GM19025 (cell line): Measurements from ENCODE around the gene CEP135.
A peak's percentile ranks its signal among the peaks of the same experiment; 100 is the strongest.
"Not testable (repeated sequence)": the region's sequence is repeated elsewhere in the genome, so short reads cannot be mapped to it uniquely, and the experiment has no call there.

Experiments used
- ATAC-seq: cut with Tn5 transposase; IDR thresholded peaks from one replicate; pipeline ENCODE4 v1.9.1; 2021; ENCODE audit warnings: mild to moderate bottlenecking, low read depth, moderate library complexity; ENCODE audit not compliant: unreplicated experiment

Gene CEP135, protein sequence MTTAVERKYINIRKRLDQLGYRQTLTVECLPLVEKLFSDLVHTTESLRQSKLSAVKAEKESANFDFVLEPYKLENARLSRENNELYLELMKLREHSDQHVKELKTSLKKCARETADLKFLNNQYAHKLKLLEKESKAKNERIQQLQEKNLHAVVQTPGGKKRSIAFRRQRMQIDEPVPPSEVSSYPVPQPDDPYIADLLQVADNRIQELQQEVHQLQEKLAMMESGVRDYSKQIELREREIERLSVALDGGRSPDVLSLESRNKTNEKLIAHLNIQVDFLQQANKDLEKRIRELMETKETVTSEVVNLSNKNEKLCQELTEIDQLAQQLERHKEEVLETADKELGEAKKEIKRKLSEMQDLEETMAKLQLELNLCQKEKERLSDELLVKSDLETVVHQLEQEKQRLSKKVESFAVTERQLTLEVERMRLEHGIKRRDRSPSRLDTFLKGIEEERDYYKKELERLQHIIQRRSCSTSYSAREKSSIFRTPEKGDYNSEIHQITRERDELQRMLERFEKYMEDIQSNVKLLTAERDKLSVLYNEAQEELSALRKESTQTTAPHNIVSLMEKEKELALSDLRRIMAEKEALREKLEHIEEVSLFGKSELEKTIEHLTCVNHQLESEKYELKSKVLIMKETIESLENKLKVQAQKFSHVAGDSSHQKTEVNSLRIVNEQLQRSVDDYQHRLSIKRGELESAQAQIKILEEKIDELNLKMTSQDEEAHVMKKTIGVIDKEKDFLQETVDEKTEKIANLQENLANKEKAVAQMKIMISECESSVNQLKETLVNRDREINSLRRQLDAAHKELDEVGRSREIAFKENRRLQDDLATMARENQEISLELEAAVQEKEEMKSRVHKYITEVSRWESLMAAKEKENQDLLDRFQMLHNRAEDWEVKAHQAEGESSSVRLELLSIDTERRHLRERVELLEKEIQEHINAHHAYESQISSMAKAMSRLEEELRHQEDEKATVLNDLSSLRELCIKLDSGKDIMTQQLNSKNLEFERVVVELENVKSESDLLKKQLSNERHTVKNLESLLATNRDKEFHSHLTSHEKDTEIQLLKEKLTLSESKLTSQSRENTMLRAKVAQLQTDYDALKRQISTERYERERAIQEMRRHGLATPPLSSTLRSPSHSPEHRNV

DNA sequence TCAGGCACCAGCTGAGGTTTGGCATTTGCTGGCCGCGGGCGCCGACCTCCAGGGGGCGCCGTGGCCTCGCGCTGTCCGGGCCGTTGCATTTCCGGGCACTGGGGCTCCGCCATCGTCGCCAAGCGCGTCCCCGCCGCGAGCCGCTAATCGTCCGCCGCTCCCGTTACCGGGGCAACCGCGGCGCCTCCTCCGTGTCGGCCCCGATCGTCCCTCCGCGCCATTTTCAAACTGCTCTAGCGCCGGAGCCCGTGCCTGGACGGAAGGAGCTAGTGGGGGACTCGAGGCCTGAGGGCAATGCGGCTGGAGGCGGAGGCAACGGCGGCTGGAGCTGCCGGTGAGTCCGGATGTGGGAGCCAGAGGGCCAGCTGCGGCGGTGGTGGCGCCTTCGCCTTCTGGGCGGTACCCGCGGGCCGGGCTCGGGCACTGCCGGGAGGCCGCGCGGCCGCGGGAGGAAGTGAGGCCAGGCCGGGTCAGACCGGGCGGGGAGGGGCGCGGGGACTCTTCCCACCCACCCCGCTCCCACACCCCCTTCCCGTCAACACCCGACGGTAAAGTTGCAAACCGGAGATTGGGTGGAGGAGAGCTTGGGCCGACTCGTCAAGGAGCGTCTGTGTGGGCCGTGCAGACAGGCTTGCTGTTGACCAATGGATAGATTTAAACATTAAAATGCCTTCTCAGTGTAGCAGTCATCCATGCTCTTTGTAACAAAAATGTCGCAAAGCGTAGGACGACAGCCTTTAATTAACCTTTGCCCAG, at the start of gene CEP135:
CEP135 (plus strand) TSS at position 220 of the 756 bp plus-strand sequence. CDS start 3,186 bp downstream, outside the sequence.
- peak; percentile 74 for ATAC-seq

DNA sequence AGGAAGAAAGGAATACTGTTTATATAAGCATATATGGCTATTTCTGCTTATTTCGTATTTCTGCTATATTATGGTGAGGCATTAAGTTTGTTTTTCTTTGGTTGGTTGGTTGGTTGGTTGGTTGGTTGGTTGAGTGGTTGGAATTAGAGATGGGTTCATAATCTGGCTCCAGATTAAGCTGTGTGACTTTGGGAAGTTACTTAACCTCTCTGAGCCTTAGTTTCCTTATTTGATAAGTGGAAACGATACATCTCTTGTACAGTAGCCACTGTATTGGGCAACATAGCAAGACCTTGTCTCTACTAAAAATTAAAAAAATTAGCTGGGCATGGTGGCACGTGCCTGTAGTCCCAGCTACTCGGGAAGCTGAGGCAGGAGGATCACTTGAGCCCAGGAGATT, 46.1 kb upstream of the CEP135 start:
- no peak for ATAC-seq

DNA sequence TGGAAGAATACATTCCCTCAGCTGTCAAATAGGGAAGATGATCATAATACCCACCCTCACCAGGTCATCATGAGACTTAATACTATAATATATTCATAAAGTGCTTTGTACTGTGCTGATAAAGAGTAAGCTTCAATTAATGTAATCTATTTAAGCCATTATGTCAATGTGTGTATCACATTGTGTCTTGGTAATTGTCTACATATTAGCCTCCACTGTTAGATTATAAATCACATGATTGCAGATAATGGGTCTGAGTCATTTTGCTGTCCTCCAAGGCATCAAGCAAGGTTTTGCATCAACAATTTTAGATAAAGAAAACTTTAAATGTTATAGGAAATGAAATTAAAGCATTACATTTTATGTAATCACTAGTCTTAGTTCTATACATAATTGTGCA, 45.2 kb upstream of the CEP135 start:
- ATAC-seq, result no peak

DNA sequence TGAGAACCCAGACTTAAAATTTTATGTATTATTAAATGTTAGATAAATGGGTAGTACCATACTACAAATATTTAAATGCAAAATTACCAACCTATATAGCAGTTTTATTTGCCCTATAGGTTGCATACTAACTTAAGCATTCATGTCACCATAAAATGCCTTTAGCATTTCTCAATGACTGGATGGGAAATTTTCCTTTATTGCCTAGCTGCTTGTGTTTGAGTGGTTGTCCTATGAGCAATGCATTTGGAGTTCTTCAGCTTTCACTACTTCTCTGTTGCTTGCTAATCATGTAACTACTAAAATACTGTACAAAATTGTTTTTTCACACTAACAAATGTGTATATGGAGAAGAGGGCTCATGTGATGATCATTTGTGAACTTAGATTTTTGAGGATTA, 44.2 kb upstream of the CEP135 start:
- no peak for ATAC-seq

DNA sequence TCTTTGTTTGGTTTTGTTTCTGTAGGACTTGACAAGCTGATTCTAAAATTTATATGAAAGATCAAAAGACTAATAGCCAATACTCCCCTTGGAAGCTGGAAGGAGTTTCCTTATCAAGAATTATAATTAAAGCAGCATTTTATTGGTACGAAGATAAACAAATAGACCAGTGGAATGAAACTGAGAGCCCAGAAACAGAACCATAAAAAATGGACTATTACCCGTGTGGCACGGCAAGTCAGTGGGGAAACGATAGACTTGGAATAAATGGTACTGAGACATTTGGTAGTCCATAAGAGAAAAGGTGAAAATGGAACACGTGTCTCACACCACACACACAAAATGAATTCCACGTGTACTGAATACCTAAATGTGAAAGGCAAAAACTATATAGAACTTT, 42.4 kb upstream of the CEP135 start:
- no peak for ATAC-seq

DNA sequence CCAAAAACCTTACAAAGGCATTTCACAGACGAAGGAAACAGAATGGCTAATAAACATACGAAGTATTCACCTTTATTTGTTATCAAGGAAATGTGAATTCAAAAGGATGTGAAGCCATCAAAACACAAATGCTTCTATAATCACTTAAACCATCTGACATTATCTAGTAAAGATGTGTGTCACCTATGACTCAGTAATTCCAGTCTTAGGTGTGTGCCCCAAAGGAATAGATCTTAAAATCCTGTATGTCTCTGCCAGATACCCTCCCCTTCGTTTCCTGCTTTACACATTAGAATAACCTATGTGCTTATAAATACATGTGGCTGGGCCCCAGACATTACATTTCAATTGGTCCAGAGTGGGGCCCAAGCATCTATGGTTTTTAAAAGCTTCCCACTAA, 41.8 kb upstream of the CEP135 start:
- ATAC-seq, result no peak

DNA sequence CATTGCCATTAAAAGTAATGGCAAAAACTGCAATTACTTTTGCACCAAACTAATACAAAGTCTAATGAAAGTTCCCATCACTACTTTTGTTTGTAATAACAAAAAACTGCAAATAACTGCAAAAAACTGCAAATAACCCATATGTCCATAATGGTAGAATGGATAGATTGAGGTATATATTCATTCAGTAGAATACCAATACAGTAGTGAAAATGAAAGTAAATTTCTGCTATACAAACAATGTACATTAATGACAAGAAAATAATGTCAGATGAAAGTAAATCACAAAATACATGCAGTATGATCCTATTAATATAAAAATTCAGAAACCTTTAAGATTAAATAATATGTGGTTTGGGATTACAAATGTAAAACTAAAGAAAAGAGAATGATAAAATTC, 41.3 kb upstream of the CEP135 start:
- ATAC-seq, result no peak

DNA sequence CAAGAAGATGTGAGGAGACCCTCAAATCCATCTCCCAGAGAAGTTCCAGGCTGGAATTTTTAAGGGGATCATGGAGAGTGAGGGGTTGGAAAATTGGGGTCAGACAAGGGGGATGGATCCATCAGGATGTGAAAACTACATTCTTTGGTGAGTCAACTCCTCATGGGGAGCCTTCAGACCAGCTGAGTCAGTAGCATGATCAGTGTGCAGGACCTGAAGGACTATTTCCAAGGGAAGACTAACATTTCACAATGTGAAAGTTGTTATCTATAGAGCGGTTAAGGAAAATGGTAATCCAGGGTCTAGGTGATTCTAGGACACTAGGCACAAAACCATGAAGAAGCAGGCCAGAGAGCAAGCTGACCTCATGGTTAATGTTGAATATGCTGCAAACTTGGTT, 38.6 kb upstream of the CEP135 start:
- no peak for ATAC-seq

DNA sequence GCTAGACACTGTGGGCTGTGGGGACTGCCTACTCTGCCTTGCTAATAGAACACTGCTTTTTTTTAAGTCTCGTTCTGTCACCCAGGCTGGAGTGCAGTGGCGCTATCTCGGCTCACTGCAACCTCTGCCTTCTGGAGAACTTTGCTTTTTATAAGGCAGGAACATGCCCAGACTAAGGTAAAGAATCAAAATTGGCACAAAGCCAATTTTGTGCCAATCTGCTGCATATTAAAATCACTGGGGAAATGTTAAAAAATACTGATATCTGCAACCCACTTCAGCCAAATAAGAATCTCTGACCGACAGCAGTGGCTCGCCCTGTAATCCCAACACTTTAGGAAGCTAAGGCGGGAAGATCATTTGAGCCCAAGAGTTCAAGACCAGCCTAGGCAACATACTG, 36.5 kb upstream of the CEP135 start:
- no peak for ATAC-seq

DNA sequence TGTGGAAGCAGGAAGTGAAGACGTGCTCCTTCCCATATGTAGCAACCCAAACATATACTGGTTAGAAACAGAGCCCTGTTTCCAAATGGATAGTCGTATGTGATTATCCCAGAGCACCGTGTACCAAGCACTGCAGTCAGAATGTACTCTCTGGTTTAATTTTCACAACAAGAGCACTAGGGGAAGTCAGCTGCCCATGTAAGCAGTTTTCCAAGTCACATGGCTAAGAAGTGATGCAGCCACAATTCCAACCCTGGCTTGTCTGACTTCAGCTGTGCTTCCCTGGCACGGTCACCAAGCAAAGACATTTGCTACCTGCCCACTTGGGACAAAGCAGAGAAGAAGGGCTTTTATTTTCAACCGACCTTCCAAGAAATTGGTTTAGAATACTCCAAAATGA, 28.2 kb upstream of the CEP135 start:
- no peak for ATAC-seq

DNA sequence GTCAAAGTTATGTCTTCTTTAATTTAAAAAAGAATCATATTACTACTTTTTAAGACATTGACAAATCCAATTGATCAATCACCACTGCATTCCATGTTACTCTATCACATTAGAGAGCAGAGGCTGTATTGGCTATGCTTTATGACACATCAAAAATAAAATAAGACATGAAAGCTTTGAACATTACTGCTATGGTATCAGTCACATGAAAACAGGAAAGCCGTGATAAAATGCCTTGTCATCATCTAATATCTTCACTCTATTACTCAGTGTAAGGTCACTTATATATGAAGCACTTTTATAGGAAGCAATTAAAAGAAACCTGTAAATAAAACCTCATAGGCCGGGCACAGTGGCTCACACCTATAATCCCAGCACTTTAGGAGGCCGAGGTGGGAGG, 27.7 kb upstream of the CEP135 start:
- ATAC-seq, result no peak

DNA sequence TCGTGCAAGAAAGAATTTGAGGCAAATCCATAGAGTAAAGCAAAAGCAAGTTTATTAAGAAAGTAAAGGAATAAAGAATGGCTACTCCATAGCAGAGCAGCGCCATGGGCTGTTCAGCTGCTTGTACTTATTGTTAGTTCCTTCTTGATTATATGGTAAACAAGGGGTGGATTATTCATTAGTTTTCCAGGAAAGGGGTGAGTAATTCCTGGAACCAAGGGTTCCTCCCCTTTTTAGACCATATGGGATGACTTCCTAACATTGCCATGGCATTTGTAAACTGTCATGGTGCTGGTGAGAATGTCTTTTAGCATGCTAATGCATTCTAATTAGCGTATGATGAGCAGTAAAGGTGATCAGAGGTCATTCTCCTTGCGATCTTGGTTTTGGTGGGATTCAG, 23.5 kb upstream of the CEP135 start:
- no peak for ATAC-seq

DNA sequence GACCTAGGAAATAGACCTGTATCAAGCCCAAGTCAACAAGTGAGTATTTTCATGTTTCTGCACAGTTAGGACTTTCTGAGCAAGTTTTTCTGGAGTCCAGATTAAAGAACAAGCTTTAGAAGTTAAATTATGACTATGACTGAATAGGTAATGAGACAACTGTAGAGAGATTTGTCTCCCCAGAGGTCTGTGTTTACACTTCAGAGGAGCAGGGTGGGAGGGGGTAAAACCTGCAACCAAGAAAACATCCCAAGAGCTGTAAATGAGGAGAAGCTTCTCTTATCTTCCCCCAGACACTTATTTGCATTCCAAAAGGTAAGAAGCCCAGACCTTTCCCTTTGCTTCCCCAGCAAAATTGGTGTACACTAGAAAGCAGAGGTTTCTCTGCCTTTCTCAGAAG, 22.1 kb upstream of the CEP135 start:
- no peak for ATAC-seq

DNA sequence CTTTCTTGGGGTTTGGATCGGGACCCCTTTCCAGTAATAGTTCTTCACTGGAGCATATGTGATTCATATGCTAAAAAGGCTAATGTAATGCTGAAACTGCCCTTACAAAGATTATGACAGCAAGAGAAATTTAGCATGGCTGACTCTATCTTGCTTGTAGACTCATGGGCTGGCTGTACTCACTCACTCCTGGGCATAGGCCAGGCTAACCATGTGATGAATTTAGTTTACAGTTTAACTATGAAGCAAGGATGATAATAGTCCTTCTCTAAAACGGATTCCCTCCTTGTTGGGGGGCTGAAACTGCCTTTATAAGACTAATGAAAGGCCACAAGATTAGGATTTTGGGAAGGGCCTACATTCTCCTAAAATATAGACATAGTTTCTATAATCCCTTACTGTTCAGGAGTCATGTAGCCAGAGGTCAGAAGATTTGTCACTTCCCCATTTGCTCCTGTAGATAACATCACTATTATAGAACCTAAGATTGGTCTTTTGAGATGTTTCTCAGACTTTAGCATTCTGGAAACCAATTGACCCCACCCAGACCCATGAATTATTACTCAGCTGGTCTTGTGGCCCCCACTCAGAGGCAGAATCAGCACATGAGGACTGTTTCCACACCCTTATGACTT, 20.8 kb upstream of the CEP135 start:
- no peak for ATAC-seq

DNA sequence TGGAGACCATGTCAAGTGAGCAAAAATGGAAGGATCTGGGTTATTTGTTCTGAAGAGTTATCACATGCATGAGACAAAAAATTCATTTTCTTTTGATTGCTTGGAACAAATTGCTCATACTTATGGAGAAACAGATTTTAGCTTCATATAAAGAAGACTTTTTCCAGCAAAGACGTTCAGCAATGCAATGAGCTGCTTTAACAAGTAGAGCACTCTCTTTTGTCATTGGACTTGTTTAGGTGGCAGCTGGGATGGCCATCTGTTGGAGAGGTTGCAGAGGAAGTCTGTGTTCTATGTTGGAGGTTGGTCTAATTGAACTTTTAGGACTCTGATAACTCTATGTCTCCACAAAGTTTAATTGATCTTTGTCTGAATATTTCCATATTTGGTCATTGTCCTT, 19.9 kb upstream of the CEP135 start:
- ATAC-seq, result no peak

DNA sequence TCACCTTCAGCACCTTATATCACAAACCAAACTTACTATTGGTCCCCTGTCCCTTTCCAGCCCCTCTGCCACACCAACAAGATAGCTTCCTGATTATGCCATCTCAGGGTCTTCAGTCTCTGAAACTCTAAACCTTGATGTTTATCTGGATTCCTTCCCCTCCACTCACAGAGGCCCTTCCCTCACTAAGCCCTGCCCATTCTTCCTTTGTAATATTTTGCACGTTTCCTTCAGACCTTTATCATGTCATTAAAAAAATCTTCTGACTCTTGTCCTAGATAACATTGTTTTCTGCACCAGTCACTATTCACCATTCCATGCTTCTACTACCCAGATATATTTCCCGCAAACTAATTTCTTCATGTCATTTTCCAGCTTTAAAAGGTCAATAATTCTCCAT, 17.7 kb upstream of the CEP135 start:
- ATAC-seq, result no peak

DNA sequence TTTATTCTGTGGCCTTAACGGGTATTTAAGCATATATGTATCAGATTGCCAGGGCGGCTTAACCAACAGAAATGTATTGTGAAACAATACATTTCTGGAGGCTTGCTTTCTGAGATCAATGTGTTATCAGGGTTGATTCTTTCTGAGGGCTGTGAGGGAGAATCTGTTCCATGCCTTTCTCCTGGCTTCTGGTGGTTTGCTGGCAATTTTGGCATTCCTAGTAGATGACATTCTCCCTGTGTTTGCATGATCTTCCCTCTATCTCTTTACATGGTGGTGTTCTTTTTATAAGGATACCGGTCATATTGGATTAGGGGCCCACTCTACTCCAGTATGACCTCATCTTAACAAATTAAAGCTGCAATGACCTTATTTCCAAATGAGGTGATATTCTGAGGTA, 16.9 kb upstream of the CEP135 start:
- ATAC-seq, result no peak

DNA sequence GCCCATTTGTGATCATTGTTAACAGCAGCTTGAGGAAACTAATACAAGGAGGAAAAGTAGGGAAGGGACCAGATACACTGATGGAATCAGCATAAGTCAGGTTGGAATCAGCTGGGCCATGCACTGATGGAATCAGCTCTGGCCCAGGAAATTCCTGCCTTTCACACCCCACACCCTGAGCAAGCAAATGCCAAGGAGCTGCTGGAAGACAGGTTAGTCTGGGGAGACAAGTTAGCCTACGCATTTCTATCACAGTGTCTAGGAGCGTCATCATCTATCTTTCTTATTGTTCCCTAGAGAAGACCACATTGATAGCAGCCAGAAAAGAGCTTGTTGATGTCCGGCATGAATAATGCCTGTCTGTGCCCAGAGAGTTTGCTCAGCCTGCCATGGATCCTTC, 16.2 kb upstream of the CEP135 start:
- ATAC-seq, result no peak

DNA sequence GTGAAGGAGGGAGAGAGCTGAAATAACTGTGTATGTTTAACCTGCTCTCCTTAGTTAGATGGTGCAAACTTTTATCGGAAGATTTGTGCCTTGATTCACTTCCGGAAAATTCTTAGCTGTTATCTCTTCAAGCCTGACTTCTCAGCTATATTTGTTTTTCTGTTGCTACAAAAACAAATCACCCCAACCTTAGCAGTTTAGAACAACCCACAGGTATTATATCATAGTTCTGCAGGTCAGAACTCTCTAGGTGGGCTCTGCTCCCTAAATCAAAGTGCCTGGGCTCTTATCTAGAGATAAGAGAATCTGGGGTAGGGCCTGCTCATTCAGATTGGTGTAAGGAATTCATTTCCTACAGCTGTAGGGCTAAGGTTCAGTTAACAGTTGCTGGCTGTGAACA, 15.1 kb upstream of the CEP135 start:
- no peak for ATAC-seq

DNA sequence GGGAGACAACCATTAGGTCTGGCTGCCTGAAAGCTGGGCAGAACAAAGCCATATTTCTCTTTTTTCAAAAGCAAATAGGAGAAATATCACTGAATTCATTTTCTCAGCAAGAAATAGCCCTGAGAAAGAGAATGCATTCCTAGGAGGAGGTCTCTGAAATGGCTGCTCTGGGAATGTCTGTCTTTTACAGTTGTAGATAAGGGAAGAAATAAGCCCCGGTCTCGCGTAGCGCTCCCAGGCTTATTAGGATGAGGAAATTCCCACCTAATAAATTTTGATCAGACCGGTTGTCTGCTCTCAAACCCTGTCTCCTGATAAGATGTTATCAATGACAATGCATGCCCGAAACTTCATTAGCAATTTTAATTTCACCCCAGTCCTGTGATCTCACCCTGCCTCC, 12.8 kb upstream of the CEP135 start:
- not testable (repeated sequence) for ATAC-seq
